AG20443 (cell line): ENCODE results near the gene SRRM2.
A peak's percentile ranks its signal among the peaks of the same experiment; 100 is the strongest.

Source experiments
- DNase-seq: peaks from one replicate; pipeline ENCODE4 v3.0.0; 2012; ENCODE audit warnings: low spot score, mixed read lengths

SRRM2 gene

GRCh38 chr16:2762711-2763110 is 10.3 kb downstream of the SRRM2 start:
- DNase-seq, result no peak

- DNase-seq, result no peak
Observed at GRCh38 chr16:2763173-2763572, 10.7 kb downstream of the SRRM2 start.

GRCh38 chr16:2764718-2765117 is 12.3 kb downstream of the SRRM2 start:
- DNase-seq, result no peak

- DNase-seq, result no peak
Observed at GRCh38 chr16:2765462-2766404, 13.3 kb downstream of the SRRM2 start.

GRCh38 chr16:2766430-2767139 is 14.1 kb downstream of the SRRM2 start:
- DNase-seq, result no peak

- no peak for DNase-seq
Observed at GRCh38 chr16:2767140-2767731, 14.8 kb downstream of the SRRM2 start.

- DNase-seq, result no peak
Observed at GRCh38 chr16:2767891-2768290, 15.5 kb downstream of the SRRM2 start.

- no peak for DNase-seq
Observed at GRCh38 chr16:2768403-2769089, 16.1 kb downstream of the SRRM2 start.

- no peak for DNase-seq
Observed at GRCh38 chr16:2769100-2769529, 16.7 kb downstream of the SRRM2 start.

- peak; percentile 37 for DNase-seq
Observed at GRCh38 chr16:2769675-2770056, 17.2 kb downstream of the SRRM2 start.

GRCh38 chr16:2770057-2770951 is 17.9 kb downstream of the SRRM2 start:
- no peak for DNase-seq

- DNase-seq, result no peak
Observed at GRCh38 chr16:2771496-2772402, 19.3 kb downstream of the SRRM2 start.

- no peak for DNase-seq
Observed at GRCh38 chr16:2773188-2773968, 20.9 kb downstream of the SRRM2 start.

GRCh38 chr16:2774161-2774891 is 21.9 kb downstream of the SRRM2 start:
- DNase-seq, result no peak

- no peak for DNase-seq
Observed at GRCh38 chr16:2775131-2775716, 22.8 kb downstream of the SRRM2 start.

GRCh38 chr16:2775765-2776499 is 23.5 kb downstream of the SRRM2 start:
- no peak for DNase-seq

- peak; percentile 43 for DNase-seq
Observed at GRCh38 chr16:2776500-2777139, 24.2 kb downstream of the SRRM2 start.
